Measurements from ENCODE around the gene DDIT3. TPM values are rescaled to one million over a fixed set of nuclear protein-coding genes. Genes with fewer than 3 reads are reported as not detected.

DDIT3 gene
- total RNA-seq, 1 experiment from 2014 or later, result 14.1 TPM

GRCh38 chr12:57500213-57500612, 20.1 kb downstream of the DDIT3 start:
- no peak overlapping the region for H3K4me2 ChIP-seq (ENCODE audit: insufficient read depth, insufficient read length, low read length)
- H4K5ac ChIP-seq (ENCODE audit: insufficient read length, low read depth, low read length), result no peak overlapping the region
- H2BK12ac ChIP-seq (ENCODE audit: insufficient read length, low read depth, low read length), result no peak overlapping the region

More at GRCh38 chr12:57500213-57500612, 20.1 kb downstream of the DDIT3 start:
- TF ChIP-seq CTCF (conservative IDR thresholded peaks at IDR 0.05), result no peak
- Histone ChIP-seq H2BK120ac (ENCODE audit: low read depth, low read length, poor library complexity, severe bottlenecking) (no peak overlapping the region), H3K23me2 (ENCODE audit: insufficient read length, low read depth, low read length, poor library complexity, severe bottlenecking) (no peaks in the 10 kb centered on the region), H3K27ac (ENCODE audit: insufficient read length, low read depth, low read length) (no peak overlapping the region), H3K79me2 (ENCODE audit: insufficient read depth, low read length) (no peaks in the 10 kb centered on the region), H3K18ac (ENCODE audit: insufficient read length, low read depth, low read length) (no peak overlapping the region), H3K14ac (ENCODE audit: insufficient read depth, low read length) (no peak overlapping the region), H3K27me3 (ENCODE audit: insufficient read depth, low read length) (no peaks in the 10 kb centered on the region), H3K56ac (ENCODE audit: insufficient read length, low read depth, low read length) (no peak overlapping the region), H2AFZ (ENCODE audit: low read length) (no peak overlapping the region), H3K4ac (ENCODE audit: low read depth, low read length) (no peak overlapping the region), H2BK15ac (ENCODE audit: low read depth, low read length) (no peak overlapping the region), H3K4me1 (ENCODE audit: insufficient read depth, low read length) (no peaks in the 10 kb centered on the region), H2BK20ac (ENCODE audit: low read depth, low read length, poor library complexity, severe bottlenecking) (no peak overlapping the region), H3K9ac (ENCODE audit: extremely low read depth, insufficient read length, low read length) (no peak overlapping the region), H3K9me3 (ENCODE audit: control insufficient read depth, low read depth, low read length) (no peaks in the 10 kb centered on the region), H3T11ph (ENCODE audit: low read length) (no peak overlapping the region), H3K23ac (ENCODE audit: insufficient read length, low read depth, low read length) (no peak overlapping the region), H2AK5ac (ENCODE audit: insufficient read length, low read length) (no peak overlapping the region), H4K20me1 (ENCODE audit: control insufficient read depth, insufficient read depth, insufficient read length) (no peaks in the 10 kb centered on the region), H3K79me1 (ENCODE audit: insufficient read depth, low read depth, low read length, poor library complexity, severe bottlenecking) (no peaks in the 10 kb centered on the region), H4K8ac (replicated peaks; ENCODE audit: insufficient read length, low read depth, low read length) (no peak overlapping the region), H2BK5ac (ENCODE audit: insufficient read length, low read length) (no peak overlapping the region), H4K91ac (ENCODE audit: insufficient read length, low read depth, low read length) (no peak overlapping the region)
- H3K9me3 Mint-ChIP-seq, result peaks cover 0 to 3% of the 10 kb centered on the region in 2 experiments; a peak in 1 of 5 replicates
- no CpG with 5 or more reads among the region's 11 CpGs for WGBS (ENCODE audit: extremely low coverage, insufficient read length, low lambda C conversion rate)
- H3K27ac Mint-ChIP-seq, result no peak overlapping the region; a peak in 1 of 7 replicates
- peaks cover 83 to 97% (median 89%) of the 10 kb centered on the region in 3 experiments for H3K36me3 Mint-ChIP-seq (ENCODE audit: insufficient read depth in 1 of 3, low read depth in 3 of 3)
- no peak overlapping the region for H3K4me3 Mint-ChIP-seq
- no peaks in the 10 kb centered on the region for H3K27me3 Mint-ChIP-seq (ENCODE audit: low read depth)
- no peak for DNase-seq
- H3K4me1 Mint-ChIP-seq, result peaks cover 0 to 2% of the 10 kb centered on the region in 2 experiments; a peak in 2 of 4 replicates

Measured in H9 (cell line).